ENCODE results near the gene IGFBP3. TPM values are rescaled to one million over a fixed set of nuclear protein-coding genes. Genes with fewer than 3 reads are reported as not detected.

IGFBP3 gene
- polyA plus RNA-seq, 12 donors = 193 to 451 (median 278) TPM; not detected in 1

DNA sequence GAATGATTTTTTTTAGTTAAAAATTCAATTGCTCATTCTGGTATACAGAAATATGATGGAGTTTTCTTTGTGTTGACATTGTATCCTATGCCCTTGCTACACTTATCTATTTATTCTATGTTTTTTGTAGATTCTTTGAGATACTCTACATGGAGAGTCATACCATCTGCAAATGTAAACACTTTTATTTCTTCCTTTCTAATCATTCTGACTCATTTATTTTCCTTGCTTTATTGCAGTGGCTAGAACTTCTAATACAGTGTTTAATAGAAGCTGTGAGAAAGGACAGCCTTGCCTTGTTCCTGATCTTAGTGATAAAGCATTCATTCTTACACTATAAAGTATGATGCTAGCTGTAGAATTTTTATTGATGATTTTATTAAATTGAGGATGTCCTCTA lies 9.9 kb upstream of the IGFBP3 start:
- no peak for DNase-seq

DNA sequence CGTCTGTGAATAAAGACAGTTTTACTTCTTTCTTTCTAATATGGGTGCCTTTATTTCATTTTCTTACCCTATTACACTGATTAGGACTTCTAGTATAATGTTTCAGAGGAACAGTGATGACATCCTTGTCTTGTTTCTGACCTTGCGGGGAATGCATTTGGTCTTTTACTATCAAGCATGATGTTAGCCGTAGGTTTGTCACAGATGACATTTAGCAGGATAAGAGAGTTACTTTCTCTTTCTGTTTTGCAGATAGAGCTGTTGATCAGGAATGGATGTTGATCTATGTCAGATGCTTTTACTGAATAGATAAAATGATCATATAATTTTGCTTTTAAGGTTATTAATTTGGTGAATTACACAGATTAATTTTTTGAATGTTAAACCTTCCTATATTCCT lies 6.6 kb upstream of the IGFBP3 start:
- DNase-seq = no peak

DNA sequence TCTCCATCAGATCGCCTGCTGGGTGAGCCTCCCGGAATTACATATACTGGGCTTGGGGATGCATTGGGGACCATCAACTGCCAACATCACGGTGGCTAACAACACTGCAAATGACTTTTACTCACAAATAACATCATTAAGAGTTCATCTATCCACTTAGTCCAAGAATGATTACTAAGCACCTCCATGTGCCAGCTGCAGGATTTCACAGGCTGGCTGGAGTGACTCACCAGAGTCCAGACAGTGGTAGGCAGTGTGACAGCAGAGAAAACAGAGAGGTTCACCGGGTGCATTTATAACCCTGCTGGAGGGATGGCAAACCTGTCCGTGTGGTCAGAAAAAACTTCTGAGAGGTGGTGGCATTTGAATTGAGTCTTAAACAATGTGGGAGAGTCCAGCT lies 3.2 kb upstream of the IGFBP3 start:
- DNase-seq = no peak

DNA sequence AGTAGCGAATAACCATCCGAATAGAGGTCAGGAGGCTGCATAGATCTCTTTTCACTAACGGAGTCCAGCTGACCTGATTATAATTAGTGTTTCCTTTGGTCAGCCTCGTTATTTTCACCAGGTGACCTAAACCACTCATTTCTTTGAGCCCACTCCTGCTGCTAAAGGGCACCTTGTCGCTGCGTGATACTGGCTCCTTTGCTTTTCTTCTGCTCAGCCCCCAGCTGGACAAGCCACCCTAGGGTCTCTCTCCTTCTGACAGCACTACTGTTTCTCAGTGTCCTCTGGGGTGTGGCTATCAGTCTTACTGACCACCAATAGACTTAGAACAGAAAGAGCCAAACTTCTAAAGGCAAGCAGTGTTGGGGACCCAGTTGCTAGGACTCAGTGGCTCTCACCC lies 2.7 kb upstream of the IGFBP3 start:
- no peak for DNase-seq

DNA sequence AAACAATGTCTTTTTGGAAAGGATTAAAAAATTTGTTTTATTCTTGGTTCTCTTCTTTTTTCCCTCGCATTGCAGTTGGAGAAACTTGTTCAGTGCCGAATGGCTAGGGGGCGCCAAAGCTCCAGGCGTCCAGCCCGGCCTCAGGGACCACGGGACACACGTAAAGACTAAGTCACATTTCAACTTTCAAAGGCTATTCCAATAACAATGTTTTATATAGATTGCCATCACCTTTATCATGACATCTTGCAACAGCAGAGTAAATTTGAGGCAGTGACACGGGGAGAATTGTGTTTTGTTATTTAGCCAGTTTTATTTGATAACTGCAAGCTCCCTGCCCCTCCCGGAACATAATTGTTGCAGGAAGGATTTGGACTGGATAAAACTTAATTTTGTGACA lies 2.2 kb upstream of the IGFBP3 start:
- peak; percentile 84 for DNase-seq

DNA sequence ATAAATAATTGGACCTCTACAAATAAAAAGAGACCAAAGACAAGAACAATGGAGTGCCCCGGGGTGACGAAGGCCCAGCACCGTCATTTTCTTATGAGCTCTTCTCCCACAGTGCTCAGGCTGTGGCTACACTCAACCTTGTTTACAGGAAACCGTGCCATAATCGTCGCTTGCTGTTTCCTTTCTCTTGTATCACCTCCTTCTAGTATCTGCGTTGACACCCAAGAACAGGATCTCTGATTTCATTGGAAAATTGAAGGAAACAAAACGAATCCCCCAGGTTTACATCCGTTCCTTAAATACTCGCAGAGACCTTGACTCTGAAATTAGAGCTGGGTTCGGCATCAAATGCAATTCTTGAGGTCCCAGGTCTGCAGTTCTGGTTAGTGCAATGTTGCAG lies 1.7 kb upstream of the IGFBP3 start:
- no peak for DNase-seq

DNA sequence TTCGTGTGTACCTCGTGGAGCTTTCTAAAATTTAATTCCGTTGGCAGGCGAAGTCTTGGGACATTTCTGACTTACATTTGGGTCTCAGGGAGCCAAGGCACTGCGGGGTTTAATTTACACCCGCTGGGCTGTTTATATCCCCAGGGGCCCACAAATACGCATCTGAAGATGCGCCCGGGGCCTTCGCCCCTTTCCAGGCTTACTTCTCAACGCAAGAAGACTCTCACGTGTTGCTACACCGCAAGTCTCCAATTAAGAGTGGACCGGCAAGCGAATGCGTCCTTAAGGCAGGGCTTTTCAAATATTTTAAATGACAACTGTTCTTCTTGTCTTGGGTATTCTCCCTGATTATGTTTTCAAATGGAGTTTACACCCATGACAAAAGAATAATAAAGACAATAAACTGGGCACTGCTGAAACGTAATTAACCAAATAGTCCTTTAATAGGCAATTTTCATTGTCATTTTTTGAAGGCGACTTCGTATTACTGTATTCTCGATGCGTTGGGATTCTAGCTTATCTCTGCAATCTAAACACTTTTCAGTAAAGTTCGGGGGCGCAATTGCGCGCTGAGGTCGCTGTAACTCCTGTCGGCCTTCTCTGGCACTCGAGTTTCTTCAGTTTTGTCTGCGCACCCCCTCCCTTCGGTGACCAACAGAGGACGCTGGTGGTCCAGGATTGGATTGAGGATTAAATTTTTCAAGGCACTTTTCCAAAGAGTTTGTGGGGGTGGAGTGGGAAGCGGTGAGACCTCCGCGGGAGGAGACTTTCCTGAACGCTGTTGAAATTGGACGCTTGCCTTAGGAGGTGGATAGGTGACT lies 837 bp upstream of the IGFBP3 start:
- peak; percentile 90 for DNase-seq

DNA sequence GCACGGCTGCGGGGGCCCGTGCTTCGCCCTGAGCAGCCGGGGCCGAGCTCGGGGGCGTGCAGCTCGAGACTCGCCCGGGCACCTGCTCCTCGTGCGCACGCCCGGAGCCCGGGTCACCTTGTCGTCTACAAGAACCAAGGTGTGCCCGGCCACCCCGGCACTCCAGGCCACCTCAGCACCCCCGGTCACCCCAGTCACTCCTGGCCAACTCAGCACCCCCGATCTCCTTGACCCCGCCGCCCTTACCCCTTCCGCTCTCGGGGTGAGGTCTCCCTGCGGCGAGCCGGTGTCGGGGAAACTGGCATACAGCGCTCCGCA lies 268 bp upstream of the IGFBP3 start:
- DNase-seq = peak; percentile 20

DNA sequence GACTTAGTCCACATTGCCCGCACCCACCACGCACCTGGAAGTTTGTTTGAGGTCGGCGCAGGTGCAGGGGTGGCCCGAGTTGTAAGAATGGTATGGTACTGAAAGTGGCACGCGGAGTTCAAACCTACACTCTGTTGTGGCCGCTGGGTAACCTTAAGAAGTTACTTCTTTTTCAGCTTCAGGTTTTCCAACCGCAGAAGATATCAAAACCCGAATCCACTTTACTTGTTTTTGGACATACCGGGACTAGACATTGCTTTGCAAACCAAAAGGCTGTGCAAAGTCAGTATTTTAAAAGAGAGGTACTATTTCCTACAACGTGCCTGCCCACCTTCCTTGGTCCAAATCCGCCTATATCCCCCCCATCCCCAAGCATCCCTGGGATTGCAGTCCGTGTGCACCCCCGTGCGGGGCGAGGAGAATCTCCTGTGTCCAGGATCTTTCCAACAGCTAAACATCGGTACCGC lies 1.0 kb downstream of the IGFBP3 start:
- peak; percentile 24 for DNase-seq

DNA sequence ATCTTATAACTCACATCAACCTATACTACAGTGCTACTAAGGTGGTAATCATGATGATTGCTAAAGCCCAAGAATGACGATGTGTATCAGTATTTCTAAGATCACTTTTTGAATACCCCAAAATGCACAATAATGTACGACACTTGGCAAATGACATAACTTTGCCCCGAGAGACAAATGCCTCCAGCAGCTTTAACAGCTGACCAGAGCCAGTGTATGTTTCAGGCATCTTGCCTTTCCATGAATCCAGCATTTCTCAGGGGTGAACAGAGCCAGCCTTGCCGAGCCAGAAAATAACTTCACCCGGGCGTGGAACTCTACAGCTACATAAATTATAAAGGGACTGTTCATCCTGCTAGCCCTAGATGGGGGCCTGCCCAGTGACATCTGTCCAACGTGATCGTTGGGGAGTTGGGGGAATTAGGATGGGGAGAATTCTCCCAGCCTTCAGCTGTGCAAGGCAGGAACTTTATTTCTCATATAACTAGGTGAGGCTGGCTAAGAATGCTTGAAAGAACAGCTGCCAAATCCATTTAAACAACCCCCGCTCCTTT lies 1.8 kb downstream of the IGFBP3 start:
- peak; percentile 46 for DNase-seq

DNA sequence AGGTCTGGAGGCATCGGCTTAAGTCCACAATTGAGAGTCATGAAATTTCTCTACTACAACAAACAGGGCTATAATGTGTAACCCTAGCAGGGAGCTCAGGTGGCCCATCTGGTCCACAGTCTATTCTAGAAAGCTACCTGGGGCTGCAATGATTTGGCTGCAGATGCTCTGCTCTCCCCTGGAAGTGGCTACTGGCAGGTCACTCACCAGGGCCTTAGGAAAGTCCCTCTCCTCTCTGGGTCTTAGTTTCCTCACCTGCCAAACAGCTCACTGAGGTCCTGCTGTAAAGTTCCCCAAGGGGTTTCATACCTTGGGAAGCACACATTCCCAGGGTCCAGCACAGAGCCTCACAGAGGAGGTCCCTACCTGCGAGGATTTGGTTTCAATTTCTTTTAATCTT lies 2.5 kb downstream of the IGFBP3 start:
- no peak for DNase-seq

DNA sequence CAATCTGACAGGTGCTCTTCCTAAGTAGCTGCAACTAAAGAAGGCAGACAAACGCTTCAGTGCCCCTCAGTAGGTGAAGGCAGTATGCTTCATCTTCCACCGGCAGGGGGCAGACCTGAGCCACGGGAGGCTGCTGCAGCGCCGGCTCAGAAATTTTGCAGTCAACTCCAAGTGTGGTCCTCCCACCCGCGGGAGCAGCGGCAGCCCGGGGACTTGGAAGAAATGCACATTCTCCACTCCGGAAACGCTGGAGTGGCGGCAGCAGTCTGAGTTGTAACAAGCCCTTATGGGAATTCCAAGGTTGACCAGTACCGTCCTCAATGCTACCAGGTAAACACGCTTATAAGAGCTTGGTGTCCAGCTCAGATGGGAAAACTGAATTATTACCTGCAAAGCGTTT lies 3.4 kb downstream of the IGFBP3 start:
- DNase-seq = peak; percentile 80

DNA sequence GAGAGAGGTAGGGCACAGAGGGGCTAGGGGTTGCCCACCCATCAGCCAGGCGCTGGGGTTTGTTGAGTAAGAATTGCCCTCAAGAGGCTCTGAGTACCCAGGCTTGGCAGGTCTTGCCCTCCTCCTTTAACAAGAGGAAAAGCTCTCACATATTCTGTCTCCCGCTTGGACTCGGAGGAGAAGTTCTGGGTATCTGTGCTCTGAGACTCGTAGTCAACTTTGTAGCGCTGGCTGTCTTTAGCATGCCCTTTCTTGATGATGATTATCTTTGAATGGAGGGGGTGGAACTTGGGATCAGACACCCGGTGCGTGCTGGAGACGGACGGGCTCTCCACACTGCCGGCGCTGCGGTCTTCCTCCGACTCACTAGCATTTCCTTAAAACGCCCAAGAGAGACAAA lies 4.0 kb downstream of the IGFBP3 start:
- no peak for DNase-seq

DNA sequence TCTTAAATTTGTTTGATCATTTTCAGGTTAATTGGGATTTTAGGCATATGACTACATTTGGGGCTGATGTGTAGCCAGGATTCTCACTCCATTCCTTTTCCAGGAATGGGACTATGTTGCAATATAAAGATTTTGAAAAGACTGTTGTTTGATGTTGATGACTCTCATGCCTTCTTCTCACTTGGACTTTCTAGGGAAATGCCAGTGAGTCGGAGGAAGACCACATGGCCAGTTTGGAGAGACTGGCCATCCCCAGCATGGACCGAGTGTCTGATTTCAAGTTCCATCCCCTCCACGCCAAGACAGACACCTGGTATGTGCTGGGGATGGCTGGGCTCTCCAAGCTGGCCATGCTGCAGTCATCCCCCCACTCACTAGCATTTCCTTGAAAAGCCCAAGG lies 5.5 kb downstream of the IGFBP3 start:
- DNase-seq = no peak

DNA sequence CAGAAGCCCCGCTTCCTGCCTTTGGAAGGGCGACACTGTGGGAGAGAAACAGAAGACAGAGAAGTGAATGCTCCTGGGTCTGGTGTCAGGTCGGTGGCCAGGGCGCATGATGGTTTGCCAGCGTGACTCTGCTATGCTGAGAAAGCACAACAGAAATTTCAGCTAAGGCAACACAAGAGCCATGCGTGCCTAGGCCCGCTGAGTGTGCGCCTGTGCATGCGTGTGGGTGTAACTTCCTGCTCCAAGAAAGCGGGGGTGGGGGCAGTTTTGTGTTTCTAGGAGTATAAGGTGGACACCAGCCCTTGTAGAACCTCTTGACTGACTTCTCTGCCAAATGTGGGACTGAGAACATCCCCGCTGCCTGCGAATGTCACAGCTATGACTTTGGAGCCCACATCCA lies 6.2 kb downstream of the IGFBP3 start:
- DNase-seq = no peak

DNA sequence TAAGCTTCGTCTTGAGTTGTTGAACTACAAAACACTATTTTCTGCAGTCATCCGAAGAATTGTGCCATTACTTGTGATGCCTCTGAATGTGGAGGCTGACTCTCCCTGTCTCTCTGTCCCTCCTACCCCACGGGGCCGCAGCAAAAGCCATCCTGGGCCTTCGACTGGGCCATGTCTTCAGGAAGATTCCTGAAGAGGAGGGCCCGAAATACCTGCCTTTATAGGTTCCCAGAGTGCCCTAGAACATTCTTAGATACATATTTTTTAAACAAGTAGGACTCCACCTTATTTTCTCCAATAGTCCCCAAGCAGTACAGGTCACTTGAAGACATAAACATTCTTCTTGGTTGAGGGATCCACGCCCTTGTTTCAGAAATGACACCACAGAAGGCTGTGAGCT lies 8.1 kb downstream of the IGFBP3 start:
- no peak for DNase-seq

DNA sequence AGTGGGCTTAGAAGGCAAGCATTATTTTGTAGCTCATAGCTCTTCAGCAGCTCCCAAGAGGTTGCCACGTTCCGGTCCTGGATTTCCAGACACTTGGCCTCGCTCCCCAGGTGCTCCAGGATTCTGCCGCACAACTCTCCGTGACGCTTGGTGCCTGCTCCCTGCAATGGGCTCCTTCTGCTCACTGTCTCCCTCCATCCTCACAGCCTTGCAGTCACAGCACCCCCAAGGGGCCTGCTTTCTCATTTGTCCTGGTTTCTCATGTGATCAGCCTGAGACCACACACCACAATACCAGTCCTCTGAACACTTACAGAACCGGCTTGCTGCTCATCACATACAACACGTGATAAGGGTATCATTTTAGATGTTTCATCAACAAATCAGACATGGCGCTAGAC lies 9.8 kb downstream of the IGFBP3 start:
- DNase-seq = no peak

DNA sequence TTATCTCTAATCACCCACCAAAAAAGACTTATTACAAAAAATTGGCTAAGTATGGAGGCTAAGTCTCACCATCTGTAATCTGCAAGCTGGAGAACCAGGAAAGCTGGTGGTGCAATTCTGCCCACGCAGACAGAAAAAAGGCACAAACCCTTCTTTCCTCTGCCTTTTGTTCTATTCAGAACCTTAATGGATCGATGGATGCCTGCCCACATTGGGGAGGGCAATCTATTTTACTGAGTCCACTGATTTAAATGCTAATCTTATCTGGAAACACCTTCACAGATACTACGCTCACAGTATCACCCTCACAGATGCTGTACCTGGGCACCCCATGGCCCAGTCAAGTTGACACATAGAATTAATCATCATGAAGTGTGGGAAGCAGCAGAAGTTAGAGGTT lies 10.2 kb downstream of the IGFBP3 start:
- DNase-seq = no peak

DNA sequence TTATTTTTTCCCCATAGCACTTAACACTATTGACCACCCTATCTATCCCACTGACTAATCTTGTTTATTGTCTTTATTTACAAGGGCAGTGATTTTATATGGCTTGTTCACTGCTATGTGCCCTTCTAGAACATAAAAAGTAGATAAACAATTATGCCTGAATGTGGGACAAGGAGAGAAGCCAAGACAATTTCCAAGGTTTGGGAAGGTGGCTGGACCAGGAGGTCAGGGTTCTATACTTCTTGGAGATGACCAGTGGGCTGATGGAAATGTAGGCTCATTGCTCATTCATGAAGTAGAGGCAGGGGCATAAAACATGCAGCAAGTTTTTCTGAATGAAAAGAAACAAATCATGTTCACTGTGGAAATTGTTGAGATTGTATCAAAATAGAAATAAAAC lies 11.5 kb downstream of the IGFBP3 start:
- DNase-seq = no peak

DNA sequence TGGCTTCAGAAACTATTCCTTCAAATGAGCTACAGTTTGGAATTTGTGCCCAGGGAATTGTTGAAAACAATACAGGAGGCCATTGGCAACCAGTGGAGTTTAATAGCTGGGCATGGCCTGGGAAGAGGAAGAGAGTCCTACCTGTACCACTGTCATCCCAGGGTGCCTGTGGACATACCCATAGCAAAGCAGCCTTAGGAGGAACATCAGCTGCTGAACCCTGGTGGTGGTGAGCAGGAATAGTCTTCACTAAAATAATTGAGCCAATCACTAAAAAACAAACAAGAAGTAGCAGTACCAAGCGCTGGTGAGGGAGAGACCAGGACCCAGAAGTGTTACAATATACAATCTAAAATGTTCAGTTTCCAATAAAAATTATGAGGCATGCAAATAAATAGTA lies 18.3 kb downstream of the IGFBP3 start:
- no peak for DNase-seq

DNA sequence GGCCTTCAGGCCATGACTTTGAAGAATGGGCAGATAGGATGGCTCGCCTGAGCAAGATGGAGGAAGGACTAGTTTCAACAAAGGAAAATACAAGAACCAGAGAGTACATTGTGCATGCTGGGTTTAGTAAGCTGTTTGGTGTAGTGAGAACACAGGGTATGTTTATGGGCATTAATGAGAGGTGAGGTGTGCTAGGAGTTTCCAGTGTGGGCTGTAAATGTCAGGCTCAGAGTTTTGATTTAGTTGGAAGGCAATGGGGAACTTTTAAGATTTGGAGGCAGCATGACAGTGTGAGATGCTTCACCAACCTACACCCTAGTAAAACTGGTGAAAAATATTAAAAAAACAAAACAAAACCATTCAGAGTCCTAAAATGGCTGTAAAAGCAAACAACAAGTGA lies 19.5 kb downstream of the IGFBP3 start:
- no peak for DNase-seq

DNA sequence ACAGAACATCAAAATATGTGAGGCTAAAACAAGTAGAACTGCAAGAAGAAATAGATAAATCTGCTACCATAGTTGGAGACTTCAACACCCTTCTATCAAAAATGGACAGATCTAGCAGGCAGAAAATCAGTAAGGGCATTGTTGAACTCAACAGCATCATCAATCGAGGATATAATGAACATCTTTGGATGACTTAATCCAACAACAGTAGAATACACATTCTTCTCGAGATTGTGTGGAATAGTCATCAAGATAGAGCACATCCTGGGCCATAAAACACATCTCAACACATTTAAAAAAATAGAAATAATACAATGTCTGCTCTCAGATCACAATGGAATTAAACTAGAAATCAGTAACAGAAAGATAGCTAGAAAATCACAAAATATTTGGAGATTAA lies 22.9 kb downstream of the IGFBP3 start:
- DNase-seq = no peak

DNA sequence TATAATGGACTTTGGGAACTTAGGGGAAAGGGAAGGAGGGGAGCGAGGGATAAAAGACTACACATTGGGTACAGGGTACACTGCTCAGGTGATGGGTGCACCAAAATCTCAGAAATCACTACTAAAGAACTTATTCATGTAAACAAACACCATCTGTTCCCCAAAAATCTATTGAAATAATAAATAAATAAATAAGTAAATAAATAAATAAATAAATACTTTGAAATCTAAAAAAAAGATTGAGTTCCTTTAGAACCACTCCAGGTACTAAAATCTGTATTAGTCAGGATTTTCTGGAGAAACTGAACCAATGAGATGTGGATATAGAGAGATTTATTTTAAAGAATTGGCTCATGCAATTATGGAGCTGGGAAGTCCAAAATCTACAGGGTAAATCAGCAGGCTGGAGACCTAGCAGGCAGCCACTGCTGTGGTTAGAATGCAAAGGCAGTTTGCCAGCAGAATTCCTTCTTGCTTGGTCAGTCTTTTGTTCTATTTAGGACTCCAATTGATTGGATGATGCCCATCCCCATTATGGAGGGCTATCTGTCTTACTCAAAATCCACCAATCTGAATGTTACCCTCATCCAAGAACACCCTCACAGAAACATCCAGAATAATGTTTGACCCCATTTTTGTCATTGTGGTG lies 23.9 kb downstream of the IGFBP3 start:
- DNase-seq = no peak

DNA sequence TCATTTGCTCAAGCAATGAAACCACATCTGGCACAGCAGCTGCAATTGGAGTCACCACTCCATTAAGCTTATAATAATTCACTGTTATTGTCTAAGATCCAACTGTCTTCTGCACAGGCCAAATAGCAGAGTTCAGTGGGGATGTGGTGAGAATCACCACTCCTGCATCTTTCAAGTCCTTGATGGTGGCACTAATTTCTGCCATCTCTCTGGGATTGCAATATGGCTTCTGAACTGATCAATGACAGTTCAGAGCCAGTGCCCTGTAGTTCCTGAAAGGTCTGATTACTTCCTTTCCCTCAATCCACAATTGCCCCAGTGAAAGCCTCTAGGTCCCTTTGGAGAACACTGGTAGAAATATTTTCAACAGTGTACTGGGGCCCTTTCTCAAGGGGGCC lies 26.4 kb downstream of the IGFBP3 start:
- DNase-seq = no peak

All from muscle of arm (tissue), 12 donors.